Transverse colon (tissue), 3 donors: ENCODE measurements around the gene COL1A1.
A peak's percentile ranks its signal among the peaks of the same experiment; 100 is the strongest.

ENCODE experiments used
- CTCF ChIP-seq, 5 experiments: fragments of 200-600 bp in 3 of 5; fragments of 450-650 bp in 2 of 5; sonication (generic) in 3 of 5; IDR thresholded peaks; 1 replicate in 2 of 5; 2 replicates in 3 of 5; pipeline ENCODE4 v1.5.1; 2016 to 2017; ENCODE audit warnings: antibody characterized with exemption in 5 of 5, inconsistent platforms in 3 of 5, mild to moderate bottlenecking in 2 of 5, moderate library complexity in 1 of 5
- EP300 ChIP-seq: sonication (generic); formaldehyde crosslinking; IDR thresholded peaks from one replicate; pipeline ENCODE4 v1.6.1; 2017; ENCODE audit warnings: antibody characterized with exemption, low read depth

- TF ChIP-seq EP300 (no peak), CTCF (IDR thresholded peaks at IDR 0.05) (peak; percentile 65 to 83 (median 74))
Measured at GRCh38 chr17:50151041-50151936, 50.1 kb downstream of the COL1A1 start.
